Right lung (tissue), 10 donors: ENCODE data around the gene FAM199X. TPM values are rescaled to one million over a fixed set of nuclear protein-coding genes. Genes with fewer than 3 reads are reported as not detected.

ENCODE experiments used
- DNase-seq, 2 donors: peaks; one replicate each; pipeline ENCODE4 v3.0.0-alpha.2; 2013
- long read RNA-seq, 8 donors: transcript quantifications; one replicate each; lab custom pipeline, GENCODE V29; 2026
- polyA plus RNA-seq, 5 donors: library from polyadenylated mRNA; unstranded; fragments of 120-200 nt; gene quantifications; one replicate each; pipeline versions ENCODE4 v1.2.1 to v1.2.3, GENCODE V29; 2013; ENCODE audit warnings: inconsistent platforms in 1 of 5, low replicate concordance in 1 of 5; ENCODE audit not compliant: insufficient read length in 5 of 5, insufficient read depth in 1 of 5

Gene FAM199X
- polyA plus RNA-seq: 10 to 100 TPM; 19.1 to 30.4 (median 25.5) TPM
- long read RNA-seq, donor 1, full-length matches to known transcripts: 4 of 4 reads
- long read RNA-seq, donor 1, partial matches to known transcripts: 0 of 4 reads
- long read RNA-seq, donor 1, other reads (novel, unspliced or antisense): 0 of 4 reads
- long read RNA-seq, donor 2, full-length matches to known transcripts: 1 of 1 reads
- long read RNA-seq, donor 2, partial matches to known transcripts: 0 of 1 reads
- long read RNA-seq, donor 2, other reads (novel, unspliced or antisense): 0 of 1 reads
- long read RNA-seq, donor 3, full-length matches to known transcripts: 4 of 4 reads
- long read RNA-seq, donor 3, partial matches to known transcripts: 0 of 4 reads
- long read RNA-seq, donor 3, other reads (novel, unspliced or antisense): 0 of 4 reads
- long read RNA-seq, donor 4, full-length matches to known transcripts: 1 of 1 reads
- long read RNA-seq, donor 4, partial matches to known transcripts: 0 of 1 reads
- long read RNA-seq, donor 4, other reads (novel, unspliced or antisense): 0 of 1 reads
- long read RNA-seq, donor 5, full-length matches to known transcripts: 3 of 3 reads
- long read RNA-seq, donor 5, partial matches to known transcripts: 0 of 3 reads
- long read RNA-seq, donor 5, other reads (novel, unspliced or antisense): 0 of 3 reads
- long read RNA-seq, donor 6, full-length matches to known transcripts: 4 of 4 reads
- long read RNA-seq, donor 6, partial matches to known transcripts: 0 of 4 reads
- long read RNA-seq, donor 6, other reads (novel, unspliced or antisense): 0 of 4 reads
- long read RNA-seq, donor 7, full-length matches to known transcripts: 6 of 6 reads
- long read RNA-seq, donor 7, partial matches to known transcripts: 0 of 6 reads
- long read RNA-seq, donor 7, other reads (novel, unspliced or antisense): 0 of 6 reads
- long read RNA-seq, donor 8, full-length matches to known transcripts: 3 of 8 reads
- long read RNA-seq, donor 8, partial matches to known transcripts: 5 of 8 reads
- long read RNA-seq, donor 8, other reads (novel, unspliced or antisense): 0 of 8 reads

GRCh38 chrX:104165894-104166734, at the start of gene FAM199X:
Gene FAM199X (plus strand): TSS chrX:104166453. CDS start chrX:104166786, 333 bp downstream.
- peak; percentile 78 to 80 for DNase-seq

- DNase-seq: no peak
These were observed 48.5 kb upstream of the FAM199X start for GRCh38 chrX:104117759-104118158.

GRCh38 chrX:104118765-104119164, 47.5 kb upstream of the FAM199X start:
- DNase-seq: no peak

- DNase-seq: no peak
These were observed 43.4 kb upstream of the FAM199X start for GRCh38 chrX:104122829-104123228.

GRCh38 chrX:104126856-104127255, 39.4 kb upstream of the FAM199X start:
- no peak for DNase-seq

- no peak for DNase-seq
These were observed 35.4 kb upstream of the FAM199X start for GRCh38 chrX:104130808-104131207.

- no peak for DNase-seq
These were observed 31.5 kb upstream of the FAM199X start for GRCh38 chrX:104134583-104135261.

- no peak for DNase-seq
These were observed 30.6 kb upstream of the FAM199X start for GRCh38 chrX:104135677-104136076.

GRCh38 chrX:104136241-104137019, 29.8 kb upstream of the FAM199X start:
- peak; percentile 69 to 81 for DNase-seq

GRCh38 chrX:104137496-104137895, 28.8 kb upstream of the FAM199X start:
- DNase-seq: no peak

GRCh38 chrX:104141087-104141760, 25.0 kb upstream of the FAM199X start:
- no peak for DNase-seq

- no peak for DNase-seq
These were observed 15.2 kb upstream of the FAM199X start for GRCh38 chrX:104151037-104151436.

- peak; percentile 77 to 78 for DNase-seq
These were observed 9.4 kb upstream of the FAM199X start, which contains the start of gene SLC25A53 for GRCh38 chrX:104156630-104157529. Gene SLC25A53 (minus strand): TSS chrX:104157009. CDS start chrX:104105257, 51,752 bp downstream.

- DNase-seq: peak in 1 of 2 donors; percentile 20
These were observed 633 bp downstream of the FAM199X start for GRCh38 chrX:104166735-104167436.

GRCh38 chrX:104168127-104168526, 1.9 kb downstream of the FAM199X start:
- DNase-seq: no peak

- no peak for DNase-seq
These were observed 5.9 kb downstream of the FAM199X start for GRCh38 chrX:104172121-104172520.

GRCh38 chrX:104172788-104173187, 6.5 kb downstream of the FAM199X start:
- DNase-seq: no peak
